Left ventricle myocardium inferior (tissue), 1 donor: ENCODE results near the gene PRDM8. TPM values are rescaled to one million over a fixed set of nuclear protein-coding genes. Genes with fewer than 3 reads are reported as not detected.

Source experiments
- DNase-seq: peaks from one replicate; pipeline ENCODE4 v3.0.0-alpha.2; 2020
- H3K27ac ChIP-seq: fragments of 200-600 bp; replicated peaks from 2 replicates; pipeline ENCODE4 v1.8.0; 2021
- H3K27me3 ChIP-seq: fragments of 200-600 bp; 2 replicates; pipeline ENCODE4 v1.8.0; 2021; ENCODE audit warnings: low read depth
- H3K36me3 ChIP-seq: fragments of 200-600 bp; 2 replicates; pipeline ENCODE4 v1.8.0; 2021
- H3K4me1 ChIP-seq: fragments of 200-600 bp; 2 replicates; pipeline ENCODE4 v1.8.0; 2021
- H3K4me3 ChIP-seq: fragments of 200-600 bp; 2 replicates; pipeline ENCODE4 v1.8.0; 2021; ENCODE audit warnings: mild to moderate bottlenecking, moderate library complexity
- H3K9me3 ChIP-seq: fragments of 200-600 bp; replicated peaks from 2 replicates; pipeline ENCODE4 v1.8.0; 2021
- intact Hi-C: fragments of 100-400 bp; cut with micrococcal nuclease; formaldehyde crosslinking; loops from one replicate; pipeline ENCODE4 v1.11.0; 2022
- total RNA-seq: library from RNA; stranded (reverse); fragmentation: NEBNext Ultra II Directional; extraction: Animal tissue kit (Norgen Biotek cat#: 25700); gene quantifications from one replicate; pipeline ENCODE4 v1.2.1, GENCODE V29; 2021
- TF ChIP-seq, protein P1 (sequence below): fragments of 200-600 bp; IDR thresholded peaks from 2 replicates; pipeline ENCODE4 v1.8.0; 2021; ENCODE audit warnings: antibody characterized with exemption, mild to moderate bottlenecking, borderline replicate concordance
- donor health status: DM: no; HTN: yes; CAD: no; lungs with severe emphysema.

PRDM8 gene
- total RNA-seq, 1 donor from 2014 or later: 0.66 TPM

DNA sequence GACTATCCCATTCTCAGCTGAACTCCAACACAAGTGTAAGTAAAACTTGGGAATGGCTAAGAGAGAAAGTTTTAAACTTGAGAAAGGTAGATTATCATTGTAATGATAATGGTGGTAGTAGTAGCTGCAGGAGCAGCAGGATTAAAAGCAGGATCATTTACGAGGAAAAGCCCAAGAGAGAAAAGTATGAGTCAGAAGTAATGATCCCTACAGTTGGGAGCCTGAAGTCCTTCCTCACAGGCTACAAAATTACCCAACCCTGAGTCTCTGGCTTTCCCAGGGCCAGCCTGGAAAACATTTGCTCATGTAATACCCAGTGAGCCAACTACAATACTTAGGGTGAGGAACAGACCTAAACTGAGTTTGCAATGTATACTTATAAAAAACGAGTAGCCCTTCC, 4.4 kb upstream of the PRDM8 start:
- Histone ChIP-seq H3K36me3 (no peaks in the 10 kb centered on the region), H3K4me1 (peaks cover 20% of the 10 kb centered on the region), H3K27me3 (peaks cover 99% of the 10 kb centered on the region), H3K4me3 (no peak overlapping the region), H3K9me3 (no peaks in the 10 kb centered on the region), H3K27ac (no peak overlapping the region)
- intact Hi-C loops: no loop called here
- TF ChIP-seq, protein P1, sequence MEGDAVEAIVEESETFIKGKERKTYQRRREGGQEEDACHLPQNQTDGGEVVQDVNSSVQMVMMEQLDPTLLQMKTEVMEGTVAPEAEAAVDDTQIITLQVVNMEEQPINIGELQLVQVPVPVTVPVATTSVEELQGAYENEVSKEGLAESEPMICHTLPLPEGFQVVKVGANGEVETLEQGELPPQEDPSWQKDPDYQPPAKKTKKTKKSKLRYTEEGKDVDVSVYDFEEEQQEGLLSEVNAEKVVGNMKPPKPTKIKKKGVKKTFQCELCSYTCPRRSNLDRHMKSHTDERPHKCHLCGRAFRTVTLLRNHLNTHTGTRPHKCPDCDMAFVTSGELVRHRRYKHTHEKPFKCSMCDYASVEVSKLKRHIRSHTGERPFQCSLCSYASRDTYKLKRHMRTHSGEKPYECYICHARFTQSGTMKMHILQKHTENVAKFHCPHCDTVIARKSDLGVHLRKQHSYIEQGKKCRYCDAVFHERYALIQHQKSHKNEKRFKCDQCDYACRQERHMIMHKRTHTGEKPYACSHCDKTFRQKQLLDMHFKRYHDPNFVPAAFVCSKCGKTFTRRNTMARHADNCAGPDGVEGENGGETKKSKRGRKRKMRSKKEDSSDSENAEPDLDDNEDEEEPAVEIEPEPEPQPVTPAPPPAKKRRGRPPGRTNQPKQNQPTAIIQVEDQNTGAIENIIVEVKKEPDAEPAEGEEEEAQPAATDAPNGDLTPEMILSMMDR: no peak
- no peak for DNase-seq

- TF ChIP-seq, protein P1: no peak
- peaks cover 98% of the 10 kb centered on the region for H3K27me3 ChIP-seq
- peaks cover 17% of the 10 kb centered on the region for H3K4me1 ChIP-seq
- intact Hi-C loops: no loop called here
- no peak overlapping the region for H3K27ac ChIP-seq
- no peak overlapping the region for H3K4me3 ChIP-seq
- H3K36me3 ChIP-seq: no peaks in the 10 kb centered on the region
- no peak for DNase-seq
- H3K9me3 ChIP-seq: no peaks in the 10 kb centered on the region
Observed at GRCh38 chr4:80195441-80196140, 1.7 kb upstream of the PRDM8 start.

DNA sequence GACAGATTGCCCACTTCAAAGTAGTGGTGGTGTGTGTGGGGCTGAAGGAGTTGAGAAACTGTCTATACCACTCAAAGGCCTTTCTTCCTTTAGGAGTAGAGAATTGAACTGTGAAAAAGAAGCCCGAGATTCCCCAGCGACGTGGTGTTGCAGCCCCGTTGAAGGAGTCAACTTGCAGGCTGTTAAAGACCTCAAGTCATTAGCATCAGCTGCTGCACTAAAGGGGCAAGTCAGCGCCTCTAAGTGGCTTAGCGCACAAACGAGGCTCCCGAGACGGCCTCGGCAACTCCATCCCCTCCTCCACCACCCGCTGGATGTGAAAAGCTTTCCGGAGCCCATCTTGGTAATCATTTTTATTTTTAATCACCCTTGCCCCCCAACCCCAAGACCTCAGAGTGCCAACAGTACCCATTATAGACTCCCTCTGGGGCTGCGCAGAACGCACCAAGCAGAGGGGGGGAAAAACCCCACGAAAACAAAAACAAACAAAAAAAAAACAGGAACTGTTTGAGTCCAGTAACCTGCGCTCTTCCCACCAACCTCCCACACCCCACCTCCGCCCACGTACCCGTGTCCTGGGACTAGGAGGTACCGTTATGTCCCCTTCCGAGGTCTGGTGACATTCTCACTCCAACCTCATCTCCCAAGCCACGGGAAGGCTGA, 913 bp upstream of the PRDM8 start:
- TF ChIP-seq, protein P1: no peak
- intact Hi-C loops: no loop called here
- H3K27me3 ChIP-seq: peaks cover 98% of the 10 kb centered on the region
- H3K36me3 ChIP-seq: no peaks in the 10 kb centered on the region
- DNase-seq: no peak
- no peaks in the 10 kb centered on the region for H3K9me3 ChIP-seq
- peaks cover 17% of the 10 kb centered on the region for H3K4me1 ChIP-seq
- H3K27ac ChIP-seq: no peak overlapping the region
- peak overlapping the region; percentile 59 for H3K4me3 ChIP-seq

- Histone ChIP-seq H3K27ac (no peak overlapping the region), H3K27me3 (peaks cover 95% of the 10 kb centered on the region)
Observed at GRCh38 chr4:80197601-80198440, 518 bp downstream of the PRDM8 start.

GRCh38 chr4:80198441-80198837, 1.1 kb downstream of the PRDM8 start:
- H3K9me3 ChIP-seq: no peaks in the 10 kb centered on the region
- H3K27ac ChIP-seq: no peak overlapping the region
- intact Hi-C loops: no loop called here
- TF ChIP-seq, protein P1: no peak
- H3K27me3 ChIP-seq: peaks cover 95% of the 10 kb centered on the region
- H3K36me3 ChIP-seq: no peaks in the 10 kb centered on the region
- no peak for DNase-seq
- peaks cover 37% of the 10 kb centered on the region for H3K4me1 ChIP-seq
- H3K4me3 ChIP-seq: peak overlapping the region; percentile 59

More at GRCh38 chr4:80197601-80198440, 518 bp downstream of the PRDM8 start:
- intact Hi-C loops: no loop called here
- no peak for DNase-seq
- TF ChIP-seq, protein P1: no peak
- H3K9me3 ChIP-seq: no peaks in the 10 kb centered on the region
- H3K4me3 ChIP-seq: peak overlapping the region; percentile 59
- H3K36me3 ChIP-seq: no peaks in the 10 kb centered on the region
- peaks cover 31% of the 10 kb centered on the region for H3K4me1 ChIP-seq
